ENCODE measurements around the gene GRK4. TPM values are rescaled to one million over a fixed set of nuclear protein-coding genes. Genes with fewer than 3 reads are reported as not detected.

Gene GRK4
- total and polyA plus RNA-seq, 11 donors: 4.9 to 12.0 (median 9.3) TPM

DNA sequence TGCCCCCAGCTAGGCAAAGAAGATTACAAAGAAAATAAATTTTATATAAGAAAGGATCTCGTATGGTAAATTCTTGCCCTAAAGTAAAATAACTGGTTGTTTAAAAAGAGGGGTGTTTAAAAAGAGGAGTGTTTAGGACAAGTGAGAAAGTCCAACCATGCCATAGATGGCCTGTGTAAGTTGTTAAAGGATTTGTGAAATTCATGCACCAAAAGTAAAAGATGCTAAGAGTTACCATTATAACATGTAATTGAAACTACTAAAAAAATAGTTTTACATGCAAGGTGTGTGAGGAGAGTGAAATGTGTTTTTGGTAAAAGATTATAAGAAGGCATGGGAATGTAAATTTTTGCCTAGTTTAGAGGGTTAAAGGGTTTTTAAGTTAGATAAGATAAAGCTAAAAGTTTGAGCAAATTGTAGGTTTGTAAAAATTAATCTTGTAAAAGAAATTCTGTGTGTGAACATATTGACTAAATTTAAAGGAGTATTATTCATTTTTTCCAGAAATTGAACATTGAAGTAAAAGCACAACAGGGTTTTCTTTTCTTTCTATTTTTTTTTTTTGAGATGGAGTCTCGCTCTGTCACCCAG is 90.9 kb downstream of the GRK4 start:
- intact Hi-C loops (cut with DNase I): no loop called here
- whole genome bisulfite sequencing, 4 donors: 93 to 99% (median 96%) methylated on average over 2 of the region's 2 CpGs
- Histone ChIP-seq H3K9me3 (peaks cover 0 to 17% (median 5%) of the 10 kb centered on the region in 12 donors), H3K27me3 (no peaks in the 10 kb centered on the region), H3K36me3 (no peaks in the 10 kb centered on the region), H3K4me3 (no peak overlapping the region), H3K4me1 (peaks cover 0 to 8% (median 0%) of the 10 kb centered on the region in 12 donors), H3K27ac (no peak overlapping the region)
- TF ChIP-seq, protein P1, sequence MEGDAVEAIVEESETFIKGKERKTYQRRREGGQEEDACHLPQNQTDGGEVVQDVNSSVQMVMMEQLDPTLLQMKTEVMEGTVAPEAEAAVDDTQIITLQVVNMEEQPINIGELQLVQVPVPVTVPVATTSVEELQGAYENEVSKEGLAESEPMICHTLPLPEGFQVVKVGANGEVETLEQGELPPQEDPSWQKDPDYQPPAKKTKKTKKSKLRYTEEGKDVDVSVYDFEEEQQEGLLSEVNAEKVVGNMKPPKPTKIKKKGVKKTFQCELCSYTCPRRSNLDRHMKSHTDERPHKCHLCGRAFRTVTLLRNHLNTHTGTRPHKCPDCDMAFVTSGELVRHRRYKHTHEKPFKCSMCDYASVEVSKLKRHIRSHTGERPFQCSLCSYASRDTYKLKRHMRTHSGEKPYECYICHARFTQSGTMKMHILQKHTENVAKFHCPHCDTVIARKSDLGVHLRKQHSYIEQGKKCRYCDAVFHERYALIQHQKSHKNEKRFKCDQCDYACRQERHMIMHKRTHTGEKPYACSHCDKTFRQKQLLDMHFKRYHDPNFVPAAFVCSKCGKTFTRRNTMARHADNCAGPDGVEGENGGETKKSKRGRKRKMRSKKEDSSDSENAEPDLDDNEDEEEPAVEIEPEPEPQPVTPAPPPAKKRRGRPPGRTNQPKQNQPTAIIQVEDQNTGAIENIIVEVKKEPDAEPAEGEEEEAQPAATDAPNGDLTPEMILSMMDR (IDR thresholded peaks at IDR 0.05): no peak
- TF ChIP-seq POLR2A (IDR thresholded peaks at IDR 0.05): no peak
- DNase-seq: no peak
- ATAC-seq: no peak

DNA sequence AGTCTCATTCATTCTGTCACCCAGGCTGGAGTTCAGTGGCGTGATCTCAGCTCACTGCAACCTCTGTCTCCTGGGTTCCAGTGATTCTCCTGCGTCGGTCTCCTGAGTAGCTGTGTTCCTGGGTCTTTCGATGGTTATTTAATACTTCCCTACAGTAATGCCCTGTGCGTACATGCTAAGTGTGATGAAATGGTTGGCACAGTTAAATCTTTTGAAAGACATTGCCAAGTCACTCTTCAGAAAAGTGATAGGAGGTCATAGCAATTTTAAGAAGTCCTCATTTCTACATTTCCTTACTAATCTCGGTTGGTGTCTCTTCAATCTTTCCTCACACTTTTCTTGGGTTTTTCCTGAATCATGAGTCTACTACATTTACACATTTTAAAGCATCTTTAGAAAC is 96.6 kb downstream of the GRK4 start:
- no peaks in the 10 kb centered on the region for H3K36me3 ChIP-seq
- no peak overlapping the region for H3K27ac ChIP-seq
- intact Hi-C loops (cut with DNase I): no loop called here
- H3K4me3 ChIP-seq: no peak overlapping the region
- WGBS, 4 donors: 90 to 94% (median 91%) methylated on average over 6 of the region's 6 CpGs
- DNase-seq (no peak), ATAC-seq (no peak)
- no peaks in the 10 kb centered on the region for H3K27me3 ChIP-seq
- peaks cover 0 to 12% (median 5%) of the 10 kb centered on the region in 12 donors for H3K9me3 ChIP-seq
- peaks cover 0 to 8% (median 0%) of the 10 kb centered on the region in 12 donors for H3K4me1 ChIP-seq
- TF ChIP-seq POLR2A (IDR thresholded peaks at IDR 0.05): no peak
- TF ChIP-seq, protein P1 (IDR thresholded peaks at IDR 0.05): no peak

DNA sequence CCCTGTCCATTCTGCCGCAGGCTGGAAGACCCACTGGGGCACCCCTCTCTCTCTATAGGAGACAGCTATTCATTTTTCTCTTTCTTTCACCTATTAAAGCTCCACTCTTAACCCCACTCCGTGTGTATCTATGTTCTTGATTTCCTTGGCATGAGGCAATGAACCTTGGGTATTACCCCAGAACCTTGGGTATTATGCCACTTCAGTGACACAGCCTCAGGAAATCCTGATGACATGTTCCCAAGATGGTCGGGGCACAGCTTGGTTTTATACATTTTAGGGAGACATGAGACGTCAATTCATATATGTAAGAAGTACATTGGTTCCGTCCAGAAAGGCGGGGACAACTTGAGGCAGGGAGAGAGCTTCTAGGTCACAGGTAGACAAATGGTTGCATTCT is 97.6 kb downstream of the GRK4 start:
- Histone ChIP-seq H3K4me3 (no peak overlapping the region), H3K27ac (no peak overlapping the region), H3K27me3 (no peaks in the 10 kb centered on the region), H3K9me3 (peaks cover 0 to 9% (median 2%) of the 10 kb centered on the region in 12 donors), H3K36me3 (no peaks in the 10 kb centered on the region), H3K4me1 (peaks cover 0 to 8% (median 0%) of the 10 kb centered on the region in 12 donors)
- ATAC-seq (no peak), DNase-seq (no peak)
- TF ChIP-seq POLR2A (IDR thresholded peaks at IDR 0.05): no peak
- TF ChIP-seq, protein P1 (IDR thresholded peaks at IDR 0.05): no peak
- intact Hi-C loops (cut with DNase I): no loop called here
- WGBS, 4 donors: 88 to 93% (median 91%) methylated on average over 6 of the region's 6 CpGs

DNA sequence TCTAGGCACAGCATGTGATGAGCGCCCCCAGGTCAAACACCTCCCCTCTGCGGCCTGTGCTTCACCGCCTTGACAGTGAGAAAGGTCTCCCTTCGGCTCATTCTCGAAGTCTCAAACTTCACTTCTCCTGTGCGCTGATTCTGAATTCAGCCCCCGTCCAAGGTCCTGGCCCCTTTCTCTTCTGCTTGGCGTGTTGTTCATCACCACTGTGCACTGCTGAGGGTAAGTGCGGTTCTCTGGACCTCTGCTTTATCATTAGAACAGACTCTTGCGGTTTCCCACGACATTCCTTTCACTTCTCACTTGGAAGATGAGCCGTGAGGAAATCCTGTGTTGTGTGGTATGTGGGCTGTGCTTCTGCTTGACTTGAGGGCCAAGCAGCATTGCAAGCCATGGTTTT is 99.1 kb downstream of the GRK4 start:
- Histone ChIP-seq H3K4me3 (no peak overlapping the region), H3K36me3 (no peaks in the 10 kb centered on the region), H3K9me3 (no peaks in the 10 kb centered on the region), H3K27me3 (no peaks in the 10 kb centered on the region), H3K27ac (no peak overlapping the region), H3K4me1 (peaks cover 0 to 10% (median 0%) of the 10 kb centered on the region in 12 donors)
- ATAC-seq (no peak), DNase-seq (no peak)
- WGBS, 4 donors: 77 to 81% (median 79%) methylated on average over 12 of the region's 12 CpGs
- TF ChIP-seq, protein P1 (IDR thresholded peaks at IDR 0.05): no peak
- no peak for TF ChIP-seq POLR2A (IDR thresholded peaks at IDR 0.05)
- intact Hi-C loops (cut with DNase I): no loop called here

All from heart left ventricle (tissue), 16 donors.